Measurements from ENCODE around the gene GRIN1.
"Not testable (repeated sequence)": the region's sequence is repeated elsewhere in the genome, so short reads cannot be mapped to it uniquely, and the experiment has no call there.

Gene GRIN1

DNA sequence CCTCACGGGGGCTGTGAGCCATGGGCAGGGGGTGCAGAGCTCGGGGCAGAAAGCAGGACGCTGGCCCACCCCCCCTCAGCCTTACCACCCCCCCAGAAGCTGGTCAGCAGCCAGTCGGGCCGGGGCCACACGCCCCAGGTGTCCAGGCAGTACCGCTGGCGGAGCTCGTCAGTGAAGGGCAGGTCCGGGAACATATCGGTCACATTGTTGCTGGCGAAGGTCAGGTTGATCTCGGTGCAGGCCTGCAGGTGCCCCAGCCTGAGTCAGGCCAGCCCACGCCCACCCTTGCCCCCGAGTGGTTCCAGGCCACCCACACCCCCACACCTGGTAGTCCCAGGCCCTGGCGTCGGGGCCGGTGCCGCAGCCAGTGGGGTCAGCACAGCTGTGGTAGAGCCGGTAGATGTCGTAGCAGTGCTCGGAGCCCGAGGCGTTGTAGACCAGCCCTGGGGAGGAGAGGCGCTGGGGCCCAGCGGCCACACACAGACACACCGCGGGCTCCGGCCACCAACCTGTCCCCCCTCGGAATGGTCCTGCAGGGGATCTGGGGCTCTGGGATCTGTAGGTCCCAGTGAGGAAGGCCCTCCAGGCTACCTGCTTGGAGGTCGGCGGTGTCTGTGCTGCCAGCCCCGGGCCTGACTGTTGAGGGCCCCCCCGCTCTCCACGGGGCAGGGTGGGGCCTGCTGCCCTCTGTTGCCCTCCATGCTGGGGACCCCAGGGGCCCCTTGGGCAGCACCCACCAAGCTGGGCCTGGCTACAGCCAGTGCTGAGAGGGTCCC lies 27.0 kb upstream of the GRIN1 start:
- no peak for DNase-seq

DNA sequence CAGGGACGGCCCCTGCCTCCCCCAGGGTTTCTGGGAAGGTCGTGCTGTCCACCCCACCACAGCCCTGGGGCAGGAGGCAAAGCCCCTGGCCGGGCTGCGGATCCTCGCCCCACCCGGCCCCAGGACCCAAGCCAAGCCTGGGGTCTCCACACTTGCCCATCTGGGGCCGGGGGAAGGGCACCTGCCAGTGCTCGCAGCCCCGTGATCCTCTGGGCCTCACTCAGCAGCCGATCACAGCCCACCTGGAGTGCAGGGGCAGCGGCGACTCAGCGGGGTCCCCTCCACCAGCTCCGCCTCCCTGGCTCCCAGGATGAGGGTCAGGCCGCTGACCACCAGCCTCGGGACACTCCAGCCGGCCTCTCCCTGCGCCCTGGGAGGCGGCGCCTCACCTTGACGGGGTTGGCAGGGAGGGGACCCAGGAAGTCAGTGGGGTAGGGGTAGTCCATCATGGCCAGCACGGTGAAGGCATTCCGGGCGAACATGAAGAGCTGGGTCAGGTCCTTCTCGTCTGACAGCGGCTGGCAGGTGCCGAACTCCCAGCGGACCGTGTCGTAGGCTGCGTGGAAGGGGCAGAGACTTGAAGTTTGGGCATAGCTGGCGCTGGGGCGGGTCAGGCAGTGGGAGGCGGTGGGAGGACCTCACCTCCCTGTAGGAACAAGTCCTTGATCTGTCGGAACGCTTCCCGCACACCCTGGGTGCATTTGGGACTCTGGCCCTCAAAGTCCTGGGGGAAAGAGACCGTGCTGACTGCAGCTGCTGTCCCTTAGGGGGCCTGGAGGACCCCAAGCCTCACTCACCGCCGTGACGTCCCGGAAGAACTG lies 26.2 kb upstream of the GRIN1 start:
- no peak for DNase-seq

DNA sequence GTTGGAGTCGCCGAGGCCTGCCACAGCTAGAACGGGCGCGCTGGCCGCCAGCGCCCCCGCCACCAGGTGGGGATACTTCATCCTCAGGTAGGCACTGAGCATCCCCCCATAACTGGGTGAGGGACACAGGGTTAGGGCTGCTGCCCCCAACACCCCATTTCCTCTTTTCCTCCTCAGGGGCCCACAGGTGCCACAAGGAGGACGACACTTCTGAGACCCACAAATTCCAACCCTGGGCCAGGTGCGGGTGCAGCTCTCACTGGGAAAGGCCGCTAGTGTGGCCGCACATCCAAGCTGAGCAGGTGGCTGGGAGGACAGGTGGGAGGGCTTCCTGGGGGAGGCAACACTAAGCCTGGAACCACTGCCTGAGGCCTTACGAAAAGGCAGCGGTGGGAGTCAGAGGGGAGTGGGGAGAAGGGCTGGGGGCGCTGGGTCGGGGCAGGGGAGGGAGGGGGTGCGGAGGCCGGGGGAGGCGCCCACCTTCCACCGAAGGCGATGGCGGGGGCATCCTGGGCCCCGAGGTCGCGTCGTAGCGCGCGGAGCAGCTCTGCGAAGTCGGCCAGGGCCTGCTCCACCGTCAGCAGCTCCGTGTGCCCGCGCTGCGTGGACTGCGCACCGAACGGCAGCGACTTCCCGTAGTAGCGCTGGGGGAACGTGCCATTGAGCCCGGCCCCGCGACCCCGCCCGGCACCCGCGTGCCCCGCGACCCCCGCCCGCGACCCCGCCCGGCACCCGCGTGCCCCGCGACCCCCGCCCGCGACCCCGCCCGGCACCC lies 25.4 kb upstream of the GRIN1 start:
- peak in 4 of 6 experiments; percentile 6 to 28 (median 16) for DNase-seq

DNA sequence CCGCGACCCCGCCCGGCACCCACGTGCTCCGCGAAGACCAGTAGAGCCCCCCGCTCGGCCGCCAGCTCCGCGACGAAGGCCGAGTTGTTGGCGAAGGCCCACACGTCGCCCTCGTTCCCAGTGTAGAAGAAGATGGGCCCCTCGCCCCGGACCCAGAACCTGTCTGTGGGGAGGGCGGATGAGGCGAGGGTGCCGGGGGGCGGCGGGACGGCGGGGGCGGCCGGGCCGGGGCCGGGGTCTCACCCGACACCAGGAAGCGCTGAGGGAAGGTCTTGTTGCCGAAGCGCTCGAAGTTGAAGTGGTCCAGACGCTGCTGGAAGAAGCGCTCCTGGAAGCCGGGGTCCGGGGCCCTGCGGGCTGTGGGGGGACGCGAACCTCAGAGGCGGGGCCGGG lies 24.7 kb upstream of the GRIN1 start:
- DNase-seq = no peak

DNA sequence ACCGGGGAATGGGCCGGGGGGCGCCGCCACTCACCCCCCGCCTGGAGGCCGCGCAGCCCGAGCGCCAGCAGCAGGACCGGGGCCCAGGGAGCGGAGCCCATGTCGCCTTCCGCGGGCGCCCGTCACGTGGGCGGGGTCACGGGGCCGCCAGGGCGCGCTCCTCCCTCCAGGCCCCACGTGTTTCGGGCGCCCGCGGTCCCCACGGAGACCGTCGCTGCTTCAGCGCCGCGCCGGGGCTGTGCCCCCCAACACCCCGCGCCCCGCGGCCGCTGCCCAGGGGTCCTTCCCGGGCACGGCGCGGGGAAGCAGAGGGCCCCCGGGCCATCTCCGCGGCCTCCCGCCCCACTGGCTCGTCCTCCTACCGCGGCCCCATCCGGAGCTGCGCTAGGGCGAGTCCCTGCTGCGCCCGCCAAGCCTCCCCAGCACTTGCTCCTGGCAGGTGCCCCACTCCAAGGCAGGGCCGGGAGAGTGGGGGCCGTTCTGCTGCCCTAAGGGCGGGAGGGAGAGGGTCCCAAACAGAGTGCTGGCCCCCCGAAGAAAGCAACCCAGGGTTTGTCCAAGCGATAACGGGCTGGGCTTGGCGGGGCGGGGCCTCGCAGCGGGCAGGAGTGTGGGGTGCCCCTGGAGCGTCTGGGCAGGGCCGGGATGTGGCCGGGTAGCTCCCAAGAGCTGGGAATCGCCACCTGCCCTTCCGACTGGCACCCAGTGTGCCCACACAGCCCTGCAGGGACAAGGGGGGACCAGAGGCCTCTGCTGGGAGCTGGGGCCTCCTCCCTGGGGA lies 24.2 kb upstream of the GRIN1 start, which contains the start of gene DPP7:
Gene DPP7, minus strand, starts transcription at position 121 of the 781 bp plus-strand sequence. Its CDS starts 20 bp downstream, at position 101.
- peak; percentile 54 to 77 (median 71) for DNase-seq

DNA sequence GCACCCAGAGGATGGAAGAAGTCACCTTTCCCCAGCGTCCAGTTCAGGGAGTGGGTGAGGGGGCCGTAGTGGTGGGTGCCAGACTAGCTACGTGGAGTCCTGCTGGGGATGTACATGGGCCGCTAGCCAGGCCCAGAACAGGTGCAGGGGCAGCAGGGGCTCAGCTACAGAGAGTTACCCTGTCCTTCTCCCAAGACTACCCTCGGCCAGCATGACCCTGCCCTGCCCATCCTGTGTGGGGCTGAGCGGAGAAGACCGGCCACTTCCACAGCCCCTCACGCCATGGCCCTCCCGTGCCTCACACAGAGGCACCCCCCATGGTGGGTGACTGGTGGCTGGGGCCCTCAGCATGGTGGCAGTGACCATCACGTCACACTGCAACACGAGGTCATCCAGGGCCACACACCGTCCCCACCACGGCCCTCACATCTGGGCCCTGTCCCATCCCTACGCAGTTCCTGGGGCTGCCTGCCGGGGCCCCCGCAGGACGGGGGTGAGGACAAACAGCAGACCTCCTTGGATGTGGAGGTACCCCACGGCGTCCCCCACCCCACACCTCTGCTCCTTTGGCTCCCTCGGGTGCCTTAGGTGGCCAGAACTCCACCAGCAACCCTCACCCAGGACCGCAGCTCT lies 23.4 kb upstream of the GRIN1 start:
- no peak for DNase-seq

DNA sequence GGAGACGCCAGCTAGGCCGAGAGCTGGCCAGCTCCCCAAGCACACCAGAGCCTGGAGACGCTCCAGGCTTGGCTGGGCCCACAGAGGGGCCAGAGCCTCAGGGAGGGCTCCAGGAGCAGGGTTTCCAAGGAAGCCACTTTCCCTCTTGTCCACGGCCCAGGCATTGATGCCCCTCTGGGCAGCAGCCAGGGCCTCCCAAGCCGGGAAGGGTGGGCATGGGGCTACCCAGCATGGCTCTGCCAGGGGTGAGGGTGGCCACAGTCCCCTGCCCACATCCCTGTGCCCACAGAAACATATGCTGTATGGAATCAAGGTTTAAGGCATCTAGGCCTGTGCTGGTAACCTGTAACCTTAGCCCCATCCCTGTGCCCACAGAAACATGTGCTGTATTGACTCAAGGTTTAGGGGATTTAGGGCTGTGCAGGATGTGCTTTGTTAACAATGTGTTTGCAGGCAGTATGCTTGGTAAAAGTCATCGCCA lies 22.9 kb upstream of the GRIN1 start:
- no peak for DNase-seq

DNA sequence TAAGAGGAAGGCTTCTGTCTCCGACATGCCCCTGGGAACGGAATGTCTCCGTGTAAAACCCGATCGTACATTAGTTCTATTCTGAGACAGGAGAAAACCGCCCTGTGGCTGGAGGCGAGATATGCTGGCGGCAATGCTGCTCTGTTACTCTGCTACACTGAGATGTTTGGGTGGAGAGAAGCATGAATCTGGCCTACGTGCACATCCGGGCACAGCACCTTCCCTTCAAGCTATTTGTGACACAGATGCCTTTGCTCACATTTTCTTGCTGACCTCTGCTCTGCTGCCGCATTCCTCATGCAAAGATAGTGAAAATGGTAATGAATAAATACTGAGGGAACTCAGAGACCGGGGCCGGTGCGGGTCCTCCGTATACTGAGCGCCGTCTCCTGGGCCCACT lies 22.2 kb upstream of the GRIN1 start:
- no peak for DNase-seq

DNA sequence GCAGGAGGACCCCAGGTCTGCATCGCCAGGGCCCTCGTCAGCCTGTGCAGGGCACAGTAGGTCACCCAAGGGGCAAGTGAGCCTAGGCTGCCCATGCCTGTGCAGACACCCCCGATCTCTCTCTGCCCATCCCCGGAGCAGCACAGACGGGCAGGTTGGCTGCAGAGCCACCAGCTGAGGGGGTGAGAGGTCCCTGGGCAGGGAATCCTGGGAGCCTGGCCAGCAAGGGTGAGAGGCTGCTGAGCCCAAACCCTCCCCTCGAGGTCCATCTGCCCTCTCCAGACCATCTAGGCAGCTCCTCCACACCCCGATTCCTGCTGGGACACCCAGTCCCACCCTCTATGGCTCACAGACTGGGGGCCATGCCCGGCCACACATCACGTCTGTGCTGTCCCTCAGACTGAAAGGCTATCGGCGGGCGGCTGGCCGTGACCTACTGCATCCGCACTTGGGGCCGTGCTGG lies 21.7 kb upstream of the GRIN1 start:
- DNase-seq = no peak

DNA sequence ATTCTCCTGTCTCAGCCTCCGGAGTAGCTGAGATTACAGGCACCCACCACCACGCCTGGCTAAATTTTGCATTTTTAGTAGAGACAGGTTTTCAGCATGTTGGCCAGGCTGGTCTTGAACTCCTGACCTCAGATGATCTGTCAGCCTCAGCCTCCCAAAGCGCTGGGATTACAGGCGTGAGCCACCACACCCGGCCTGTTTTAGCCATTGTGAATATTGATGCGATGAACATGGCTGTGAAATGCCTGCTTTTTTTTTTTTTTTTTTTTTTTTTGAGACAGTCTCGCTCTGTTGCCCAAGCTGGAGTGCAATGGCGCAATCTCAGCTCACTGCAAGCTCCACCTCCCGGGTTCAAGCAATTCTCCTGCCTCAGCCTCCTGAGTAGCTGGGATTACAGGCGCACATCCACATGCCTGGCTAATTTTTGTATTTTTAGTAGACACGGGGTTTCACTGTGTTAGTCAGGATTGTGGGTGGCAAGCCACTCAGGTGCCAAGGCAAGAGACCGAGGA lies 20.8 kb upstream of the GRIN1 start:
- not testable (repeated sequence) for DNase-seq

DNA sequence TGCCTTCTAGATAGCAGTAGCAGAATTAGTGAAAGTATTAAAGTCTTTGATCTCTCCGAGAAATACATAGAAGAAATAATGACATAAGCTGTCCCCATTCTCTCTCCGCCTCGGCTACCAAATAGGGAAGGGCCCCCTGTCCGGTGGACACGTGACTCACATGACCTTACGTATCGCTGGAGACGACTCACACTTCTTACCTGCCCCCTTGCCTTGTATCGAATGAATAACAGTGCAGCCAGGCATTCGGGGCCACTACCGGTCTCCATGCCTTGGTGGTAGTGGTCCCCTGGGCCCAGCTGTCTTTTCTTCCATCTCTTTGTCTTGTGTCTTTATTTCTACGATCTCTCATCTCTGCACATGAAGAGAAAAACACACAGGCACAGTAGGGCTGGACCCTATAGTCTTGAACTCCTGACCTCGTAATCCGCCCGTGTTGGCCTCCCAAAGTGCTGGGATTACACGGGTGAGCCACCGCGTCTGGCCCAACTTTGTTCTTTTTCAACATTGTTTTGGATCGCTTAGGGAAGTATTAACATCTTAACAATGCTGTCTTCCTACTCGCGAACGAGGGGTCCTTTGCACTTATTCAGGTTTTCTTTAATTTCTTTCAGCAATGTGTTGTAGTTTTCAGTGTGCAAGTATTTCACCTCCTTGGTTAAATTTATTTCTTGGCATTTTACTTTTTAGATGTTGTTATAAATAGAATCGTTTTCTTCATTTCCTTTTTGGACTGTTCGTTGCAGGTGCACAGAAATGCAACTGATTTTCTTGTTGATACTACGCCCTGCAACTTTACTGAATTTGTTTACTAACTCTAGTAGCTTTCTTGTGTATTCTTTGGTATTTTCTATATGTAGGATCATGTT lies 16.8 kb upstream of the GRIN1 start:
- not testable (repeated sequence) for DNase-seq

DNA sequence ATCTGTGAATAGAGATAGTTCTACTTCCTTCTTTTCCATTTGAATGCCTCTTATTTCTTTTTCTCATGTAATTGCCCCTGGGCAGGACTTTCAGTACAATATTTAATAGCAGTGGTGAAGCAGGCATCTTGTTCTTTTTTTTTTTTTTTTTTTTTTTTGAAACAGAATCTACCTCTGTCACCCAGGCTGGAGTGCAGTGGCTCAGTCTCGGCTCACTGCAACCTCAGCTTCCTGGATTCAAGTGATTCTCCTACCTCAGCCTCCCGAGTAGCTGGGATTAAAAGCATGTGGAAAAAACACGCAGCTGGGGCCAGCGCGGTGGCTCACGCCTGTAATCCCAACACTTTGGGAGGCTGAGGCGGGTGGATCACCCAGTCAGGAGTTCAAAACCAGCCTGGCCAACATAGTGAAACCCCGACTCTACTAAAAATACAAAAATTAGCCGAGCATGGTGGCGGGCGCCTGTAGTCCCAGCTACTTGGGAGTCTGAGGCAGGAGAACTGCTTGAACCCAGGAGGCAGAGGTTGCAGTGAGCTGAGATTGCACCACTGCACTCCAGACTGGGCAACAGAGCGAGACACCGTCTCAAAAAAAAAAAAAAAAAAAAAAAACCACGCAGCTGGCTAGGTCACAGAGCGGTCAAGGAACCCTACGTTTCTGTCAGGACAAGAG lies 16.0 kb upstream of the GRIN1 start:
- not testable (repeated sequence) for DNase-seq

DNA sequence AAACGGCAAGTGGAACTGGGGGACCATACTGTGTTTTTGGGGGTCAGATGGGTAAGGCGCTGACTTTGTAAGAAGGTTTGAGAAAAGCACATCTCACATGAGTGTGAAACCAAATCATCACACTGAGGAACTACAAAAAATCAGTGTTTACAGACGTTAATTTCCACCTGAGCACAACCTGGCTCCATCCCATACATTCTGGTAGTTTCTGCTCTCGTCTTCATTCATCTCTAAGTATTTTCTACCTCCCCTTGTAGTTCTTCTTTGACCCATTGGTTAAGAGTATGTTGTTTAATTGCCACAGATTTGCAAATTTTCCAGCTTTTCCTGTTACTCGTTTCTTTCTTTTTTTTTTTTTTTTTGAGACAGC lies 15.5 kb upstream of the GRIN1 start:
- DNase-seq = no peak

DNA sequence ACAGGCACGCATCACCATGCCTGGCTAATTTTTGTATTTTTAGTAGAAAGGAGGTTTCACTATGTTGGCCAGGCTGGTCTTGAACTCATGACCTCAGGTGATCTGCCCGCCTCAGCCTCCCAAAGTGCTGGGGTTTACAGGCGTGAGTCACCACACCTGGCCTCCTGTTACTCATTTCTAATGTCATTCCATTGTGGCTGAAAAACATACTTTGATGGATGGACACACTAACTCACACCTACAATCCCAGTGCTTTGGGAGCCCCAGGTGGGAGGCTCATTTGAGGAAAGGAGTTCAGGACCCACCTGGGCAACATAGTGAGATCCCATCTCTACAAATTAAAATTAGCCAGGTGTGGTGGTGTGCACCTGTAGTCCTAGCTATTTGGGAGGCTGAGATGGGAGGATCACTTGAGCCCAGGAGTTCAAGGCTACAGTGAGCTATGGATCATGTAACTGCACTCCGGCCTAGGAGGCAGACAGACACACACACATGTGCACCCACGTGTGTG lies 14.9 kb upstream of the GRIN1 start:
- not testable (repeated sequence) for DNase-seq

DNA sequence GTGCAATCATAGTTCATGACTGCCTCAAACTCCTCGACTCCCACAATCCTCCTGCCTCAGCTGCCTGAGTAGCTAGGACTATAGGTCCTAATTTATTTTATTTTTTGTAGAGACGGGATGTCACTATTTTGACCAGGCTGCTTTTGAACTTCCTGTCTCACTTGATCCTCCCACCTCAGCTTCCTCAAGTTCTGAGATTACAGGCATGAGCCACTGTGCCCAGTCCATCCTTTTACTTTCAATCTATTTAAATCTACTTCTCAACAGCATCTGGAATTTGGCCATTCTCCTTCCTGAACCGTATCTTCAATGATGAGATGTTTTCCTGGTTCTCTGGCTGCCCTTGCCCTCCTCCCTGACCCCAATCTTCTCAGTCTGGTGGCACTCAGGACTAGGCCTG lies 12.2 kb upstream of the GRIN1 start:
- no peak for DNase-seq

DNA sequence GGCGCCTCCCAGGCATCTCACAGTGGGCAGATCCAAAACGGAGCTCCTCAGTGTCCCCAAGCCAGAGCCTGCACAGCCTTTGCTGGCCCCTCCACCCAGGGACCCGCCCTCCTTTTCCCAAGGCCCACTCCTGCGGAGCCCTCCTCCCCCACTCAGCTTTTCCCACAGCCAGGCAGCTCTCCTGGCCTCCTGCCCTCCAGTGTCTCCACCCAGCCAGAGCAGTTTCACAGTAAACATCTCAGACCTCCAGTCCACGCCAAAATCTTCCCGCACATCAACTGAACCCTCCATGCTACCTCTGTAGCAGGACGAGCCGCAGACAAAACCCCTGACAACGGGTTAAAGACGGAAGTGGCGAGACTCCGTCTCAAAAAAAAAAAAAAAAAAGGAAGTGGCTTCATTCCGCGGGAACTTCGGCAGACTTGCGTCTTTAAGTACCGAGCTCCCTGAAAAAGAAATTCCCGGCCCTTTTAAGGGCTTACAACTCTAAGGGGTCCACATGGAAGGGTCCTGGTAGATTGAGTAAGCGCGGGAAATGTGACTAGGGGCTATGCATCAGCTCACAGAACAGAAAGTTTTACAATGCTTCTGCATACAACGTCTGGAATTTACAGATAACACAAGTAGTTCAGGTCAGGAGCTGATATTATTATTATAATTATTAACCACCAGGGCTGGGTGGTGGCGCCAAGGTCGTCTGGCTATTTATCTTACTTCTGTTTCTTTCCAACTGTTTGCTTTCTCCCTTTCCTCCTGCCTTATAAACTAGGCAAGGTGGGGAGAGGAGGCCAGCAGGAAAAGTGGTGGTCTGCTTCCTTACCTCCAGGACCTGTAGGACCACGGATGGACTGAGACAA lies 11.4 kb upstream of the GRIN1 start:
- DNase-seq = peak in 4 of 6 experiments; percentile 22 to 48 (median 38)

DNA sequence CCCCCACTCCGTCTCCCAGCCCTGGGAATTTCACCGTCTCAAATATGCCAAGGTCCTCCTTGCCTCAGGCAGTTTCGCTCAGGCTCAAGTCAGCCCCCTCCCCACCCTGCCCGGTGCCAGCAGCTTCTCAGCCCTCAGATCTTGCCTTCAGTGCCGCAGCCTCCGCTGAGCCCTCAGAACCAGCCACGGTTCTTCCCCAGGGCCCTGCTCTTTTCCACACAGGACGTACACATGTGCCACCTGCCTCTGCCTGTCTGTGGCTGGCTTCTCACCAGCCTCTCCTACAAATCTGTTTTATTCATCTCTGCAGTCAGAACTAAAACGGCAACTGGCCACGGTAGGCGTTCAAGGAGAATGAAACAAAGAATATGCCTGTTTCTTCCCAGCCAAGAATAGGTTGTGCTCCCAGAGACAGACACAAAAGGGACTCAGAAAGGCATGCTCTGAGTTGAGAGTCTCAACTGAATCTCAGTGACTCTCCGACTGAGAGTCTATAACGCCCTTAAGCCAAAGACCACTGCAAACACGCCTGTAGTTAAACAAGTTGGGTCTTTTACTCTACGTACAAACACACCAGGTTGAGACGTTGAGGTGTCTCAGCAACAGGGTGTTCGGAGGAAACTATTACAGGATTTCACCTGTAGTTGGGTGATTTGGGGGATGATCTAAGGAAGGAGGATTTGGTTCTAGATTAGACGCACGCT lies 10.6 kb upstream of the GRIN1 start:
- peak in 2 of 6 experiments; percentile 8 to 13 for DNase-seq
